Epithelial cell of esophagus (primary cell): Measurements from ENCODE around the gene SPINK4.

ENCODE experiments used
- DNase-seq: peaks from one replicate; pipeline ENCODE4 v3.0.0; 2010; ENCODE audit warnings: low read depth
- H3K4me3 ChIP-seq: 2 replicates; pipeline ENCODE4 v1.5.1; 2011; ENCODE audit warnings: mild to moderate bottlenecking, low read length, control low read depth
- TF ChIP-seq, protein P1 (sequence below): IDR thresholded peaks from 2 replicates; pipeline ENCODE4 v1.5.1; 2011; ENCODE audit warnings: low read depth, mild to moderate bottlenecking, low read length, control low read depth, inconsistent platforms; ENCODE audit not compliant: insufficient read depth; ENCODE audit errors: missing control alignments

SPINK4 gene

DNA sequence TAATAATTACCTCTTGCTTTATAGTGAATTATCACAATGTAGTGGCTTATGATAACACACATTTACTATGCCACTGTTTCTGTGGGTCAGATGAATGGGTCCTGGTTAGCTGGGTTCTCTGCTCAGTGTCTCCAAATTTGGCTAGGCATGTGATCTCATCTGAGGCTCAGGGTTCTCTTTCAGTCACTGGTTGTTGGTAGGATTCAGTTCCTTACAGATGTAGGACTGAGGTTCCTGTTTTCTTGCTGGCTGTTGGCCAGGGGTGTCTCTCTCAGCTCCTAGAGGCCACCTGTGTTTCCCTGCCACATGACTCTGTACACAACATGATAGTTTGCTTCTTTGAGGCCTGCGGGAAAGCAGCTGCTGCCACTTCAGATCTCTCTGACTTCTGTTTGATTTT lies 57.5 kb downstream of the SPINK4 start:
- DNase-seq: peak; percentile 16
- H3K4me3 ChIP-seq: no peak overlapping the region
- TF ChIP-seq, protein P1, sequence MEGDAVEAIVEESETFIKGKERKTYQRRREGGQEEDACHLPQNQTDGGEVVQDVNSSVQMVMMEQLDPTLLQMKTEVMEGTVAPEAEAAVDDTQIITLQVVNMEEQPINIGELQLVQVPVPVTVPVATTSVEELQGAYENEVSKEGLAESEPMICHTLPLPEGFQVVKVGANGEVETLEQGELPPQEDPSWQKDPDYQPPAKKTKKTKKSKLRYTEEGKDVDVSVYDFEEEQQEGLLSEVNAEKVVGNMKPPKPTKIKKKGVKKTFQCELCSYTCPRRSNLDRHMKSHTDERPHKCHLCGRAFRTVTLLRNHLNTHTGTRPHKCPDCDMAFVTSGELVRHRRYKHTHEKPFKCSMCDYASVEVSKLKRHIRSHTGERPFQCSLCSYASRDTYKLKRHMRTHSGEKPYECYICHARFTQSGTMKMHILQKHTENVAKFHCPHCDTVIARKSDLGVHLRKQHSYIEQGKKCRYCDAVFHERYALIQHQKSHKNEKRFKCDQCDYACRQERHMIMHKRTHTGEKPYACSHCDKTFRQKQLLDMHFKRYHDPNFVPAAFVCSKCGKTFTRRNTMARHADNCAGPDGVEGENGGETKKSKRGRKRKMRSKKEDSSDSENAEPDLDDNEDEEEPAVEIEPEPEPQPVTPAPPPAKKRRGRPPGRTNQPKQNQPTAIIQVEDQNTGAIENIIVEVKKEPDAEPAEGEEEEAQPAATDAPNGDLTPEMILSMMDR: no peak
